Activated CD4-positive, alpha-beta T cell treated with anti-CD3 and anti-CD28 coated beads for 36 hours (primary cell): ENCODE results near the gene FAM20B. TPM values are rescaled to one million over a fixed set of nuclear protein-coding genes. Genes with fewer than 3 reads are reported as not detected.

Source experiments
- ATAC-seq: fragments of 200-7000 bp; cut with Tn5 transposase; one replicate; pipeline ENCODE4 v1.10.0; 2021; ENCODE audit warnings: mild to moderate bottlenecking, moderate library complexity
- CTCF ChIA-PET: fragments of 350-600 bp; sonication (Branson Sonifier 250); formaldehyde crosslinking; loops from one replicate; lab custom pipeline; 2021; ENCODE audit warnings: antibody characterized with exemption; lab: Charles Lee
- POLR2A ChIA-PET: fragments of 350-600 bp; sonication (Branson Sonifier 250); formaldehyde crosslinking; loops from one replicate; lab custom pipeline; 2021; ENCODE audit warnings: antibody characterized with exemption, inconsistent platforms; lab: Charles Lee
- DNase-seq: peaks from one replicate; pipeline ENCODE4 v3.0.0-alpha.2; 2020
- H3K27ac Mint-ChIP-seq: one replicate; pipeline ENCODE4 v1.8.0; 2021; ENCODE audit warnings: mixed read lengths
- H3K27me3 Mint-ChIP-seq: one replicate; pipeline ENCODE4 v1.8.0; 2021; ENCODE audit warnings: mixed read lengths
- H3K36me3 Mint-ChIP-seq: one replicate; pipeline ENCODE4 v1.8.0; 2021; ENCODE audit warnings: low read depth, mixed read lengths
- H3K4me1 Mint-ChIP-seq: one replicate; pipeline ENCODE4 v1.8.0; 2021; ENCODE audit warnings: mixed read lengths
- H3K4me3 Mint-ChIP-seq: one replicate; pipeline ENCODE4 v1.8.0; 2021; ENCODE audit warnings: mild to moderate bottlenecking, moderate library complexity, mixed read lengths
- H3K9me3 Mint-ChIP-seq: one replicate; pipeline ENCODE4 v1.8.0; 2021; ENCODE audit warnings: low read depth, mixed read lengths
- intact Hi-C, 2 experiments: fragments of 100-400 bp; cut with DNase I in 1 of 2; cut with micrococcal nuclease in 1 of 2; formaldehyde crosslinking; loops; one replicate each; pipeline versions ENCODE4 v1.14.2 to v1.15.1; 2022 to 2024; cut with DNase I, micrococcal nuclease
- total RNA-seq, 2 experiments: library from RNA; stranded (reverse); gene quantifications; one replicate each; pipeline ENCODE4 v1.2.3, GENCODE V29; 2021

FAM20B gene
- total RNA-seq, 2 experiments from 2014 or later: 21.7 to 35.8 TPM

DNA sequence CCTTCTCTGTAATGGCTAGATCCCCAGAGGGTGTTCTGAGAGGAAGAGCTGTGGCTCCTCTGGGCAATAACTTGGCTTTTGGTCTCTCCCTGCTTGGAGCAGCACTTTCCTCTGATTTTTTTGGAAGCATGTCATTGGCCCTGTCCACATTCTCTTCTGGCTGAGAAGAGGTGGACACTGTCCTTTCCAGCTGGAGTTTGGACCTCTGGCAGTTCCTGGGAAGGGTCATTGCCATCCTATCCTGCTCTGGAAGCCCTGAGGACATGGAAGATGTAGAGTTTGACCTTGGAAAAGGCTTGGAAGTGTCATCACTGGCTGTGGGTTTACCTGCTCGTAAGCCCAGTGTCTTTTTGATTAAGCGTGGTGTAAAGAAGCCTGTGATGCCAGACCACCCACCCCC lies 83.0 kb downstream of the FAM20B start:
- intact Hi-C loops: no loop called here
- H3K4me1 Mint-ChIP-seq: no peaks in the 10 kb centered on the region
- CTCF ChIA-PET: no interaction called here
- H3K36me3 Mint-ChIP-seq: peaks cover 16% of the 10 kb centered on the region
- no peak overlapping the region for H3K27ac Mint-ChIP-seq
- POLR2A ChIA-PET: no interaction called here
- DNase-seq: no peak
- no peak for ATAC-seq
- no peaks in the 10 kb centered on the region for H3K27me3 Mint-ChIP-seq
- H3K9me3 Mint-ChIP-seq: no peaks in the 10 kb centered on the region
- no peak overlapping the region for H3K4me3 Mint-ChIP-seq

DNA sequence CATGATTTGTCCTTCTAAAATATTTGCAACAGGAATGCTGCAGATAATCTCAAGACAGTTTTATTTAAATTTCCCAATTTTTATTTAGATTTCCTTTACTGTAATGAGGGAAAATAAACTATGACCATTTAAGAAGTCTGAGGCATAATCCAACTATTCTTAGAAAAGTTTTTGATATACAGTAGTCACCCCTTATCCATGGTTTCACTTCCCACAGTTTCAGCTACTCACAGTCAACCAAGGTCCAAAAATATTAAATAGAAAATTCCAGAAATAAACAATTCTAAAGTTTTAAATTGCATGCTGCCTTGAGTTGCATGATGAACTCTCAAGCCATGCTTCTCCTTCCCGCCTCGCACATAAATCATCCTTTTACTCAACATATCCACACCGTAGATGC lies 89.5 kb downstream of the FAM20B start:
- ChIA-PET POLR2A (no interaction called here), CTCF (no interaction called here)
- H3K27ac Mint-ChIP-seq: no peak overlapping the region
- H3K9me3 Mint-ChIP-seq: no peaks in the 10 kb centered on the region
- H3K27me3 Mint-ChIP-seq: no peaks in the 10 kb centered on the region
- no peak overlapping the region for H3K4me3 Mint-ChIP-seq
- ATAC-seq (no peak), DNase-seq (no peak)
- H3K36me3 Mint-ChIP-seq: peaks cover 21% of the 10 kb centered on the region
- intact Hi-C loops: no loop called here
- no peaks in the 10 kb centered on the region for H3K4me1 Mint-ChIP-seq

DNA sequence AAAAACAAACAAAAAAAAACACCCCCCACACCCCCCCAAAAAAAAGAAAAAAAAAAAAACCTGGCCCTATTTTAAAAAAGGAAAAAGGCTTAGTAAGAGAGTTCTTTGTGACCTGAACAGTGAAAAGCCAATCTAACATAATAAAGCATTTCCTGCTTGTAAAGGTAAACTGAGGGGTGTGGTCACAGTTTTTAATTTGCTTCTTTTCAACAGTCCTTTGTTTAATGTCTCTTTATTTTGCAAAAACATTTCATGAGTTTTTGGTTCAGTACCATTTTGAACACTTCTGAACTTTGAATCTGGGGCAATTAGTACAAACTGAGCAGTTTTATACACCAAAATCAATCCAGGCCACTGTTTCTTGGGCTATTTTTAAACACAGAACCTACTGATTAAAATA lies 93.8 kb downstream of the FAM20B start:
- peaks cover 21% of the 10 kb centered on the region for H3K36me3 Mint-ChIP-seq
- no peaks in the 10 kb centered on the region for H3K9me3 Mint-ChIP-seq
- H3K27me3 Mint-ChIP-seq: no peaks in the 10 kb centered on the region
- intact Hi-C loops: no loop called here
- H3K4me1 Mint-ChIP-seq: peaks cover 6% of the 10 kb centered on the region
- no peak overlapping the region for H3K4me3 Mint-ChIP-seq
- ChIA-PET CTCF (interaction anchor here (1.1 to 2.9 kb wide), 5 partner anchors 14 to 250 kb away, joined by 3 to 32 read pairs (median 6); no protein-coding TSS in a partner anchor), POLR2A (no interaction called here)
- ATAC-seq (no peak), DNase-seq (no peak)
- no peak overlapping the region for H3K27ac Mint-ChIP-seq

DNA sequence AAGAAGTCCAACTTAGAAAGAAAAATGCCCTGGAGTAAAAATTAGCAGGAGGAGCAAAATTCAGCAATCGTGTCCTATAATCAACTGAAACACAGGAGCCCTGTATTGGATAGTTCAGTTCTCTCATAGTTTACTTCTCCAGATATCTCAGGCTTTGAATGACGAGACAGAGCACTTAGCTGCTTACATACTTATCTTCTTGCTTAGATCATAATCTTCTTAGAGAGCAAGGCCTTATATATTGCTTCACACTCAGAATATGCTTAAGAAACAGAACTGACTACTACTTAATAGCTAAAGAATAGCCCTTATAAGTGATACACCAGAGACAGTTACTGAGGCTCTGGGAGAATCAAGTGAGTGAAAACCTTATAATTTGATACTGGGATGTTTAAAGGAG lies 95.0 kb downstream of the FAM20B start:
- intact Hi-C loops: loop anchor here (1.0 to 2.0 kb wide), 5 partner anchors 38 to 249 kb away; partner anchors contain the start of gene TOR3A (in 1 of the 2)
- ChIA-PET CTCF (interaction anchor here (0.5 to 2.9 kb wide), 21 partner anchors 10 to 255 kb away, joined by 3 to 32 read pairs (median 4); partner anchors contain the start of genes SOAT1 and TOR3A), POLR2A (no interaction called here)
- Mint-ChIP-seq H3K36me3 (peaks cover 20% of the 10 kb centered on the region), H3K9me3 (no peaks in the 10 kb centered on the region), H3K27ac (no peak overlapping the region), H3K27me3 (no peaks in the 10 kb centered on the region), H3K4me3 (no peak overlapping the region), H3K4me1 (peaks cover 6% of the 10 kb centered on the region)
- no peak for DNase-seq
- no peak for ATAC-seq

DNA sequence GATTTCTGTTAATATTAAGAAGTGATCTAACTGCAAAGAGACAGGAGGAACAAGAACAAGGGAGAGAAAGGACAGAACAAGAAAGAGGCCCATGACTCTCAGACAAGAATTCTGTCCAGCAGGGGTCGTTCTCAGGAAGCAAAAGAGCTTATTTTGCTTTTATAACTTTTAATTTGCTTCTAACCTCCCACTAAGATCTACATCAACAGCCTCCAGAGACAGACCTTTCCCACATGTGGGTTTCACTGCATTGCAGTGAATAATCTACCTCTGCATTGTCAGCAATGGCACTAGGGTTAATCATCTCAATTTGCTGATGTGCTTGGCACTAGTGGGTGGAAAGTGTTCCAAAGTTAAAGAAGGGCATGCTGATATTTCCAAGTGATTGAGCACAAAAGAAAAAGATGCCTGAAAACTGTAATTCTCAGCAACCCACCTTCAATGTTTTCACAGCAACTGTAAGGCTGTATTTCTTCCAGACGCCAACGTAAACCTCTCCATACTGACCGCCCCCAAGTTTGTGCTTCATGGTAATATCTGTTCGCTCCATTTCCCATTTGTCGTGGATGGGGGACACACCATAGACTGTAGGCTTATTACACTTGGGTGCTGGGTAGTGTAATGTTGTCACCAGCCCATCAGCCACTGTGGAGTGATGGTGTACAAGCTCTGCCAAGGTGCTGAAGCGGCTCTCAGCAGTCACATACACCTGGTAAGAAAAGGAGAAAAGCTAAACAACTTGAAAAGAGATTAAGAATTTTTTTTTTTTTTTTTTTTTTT lies 95.7 kb downstream of the FAM20B start:
- POLR2A ChIA-PET: no interaction called here
- peaks cover 6% of the 10 kb centered on the region for H3K4me1 Mint-ChIP-seq
- CTCF ChIA-PET: interaction anchor here (0.6 to 2.9 kb wide), 19 partner anchors 10 to 254 kb away, joined by 3 to 32 read pairs (median 4); partner anchors contain the start of genes SOAT1 and TOR3A
- H3K36me3 Mint-ChIP-seq: peaks cover 18% of the 10 kb centered on the region
- no peaks in the 10 kb centered on the region for H3K27me3 Mint-ChIP-seq
- DNase-seq (peak; percentile 64), ATAC-seq (peak; percentile 69)
- no peaks in the 10 kb centered on the region for H3K9me3 Mint-ChIP-seq
- H3K27ac Mint-ChIP-seq: no peak overlapping the region
- no peak overlapping the region for H3K4me3 Mint-ChIP-seq
- intact Hi-C loops: loop anchor here (1.0 to 2.0 kb wide), 5 partner anchors 39 to 248 kb away; partner anchors contain the start of gene TOR3A (in 1 of the 2)

DNA sequence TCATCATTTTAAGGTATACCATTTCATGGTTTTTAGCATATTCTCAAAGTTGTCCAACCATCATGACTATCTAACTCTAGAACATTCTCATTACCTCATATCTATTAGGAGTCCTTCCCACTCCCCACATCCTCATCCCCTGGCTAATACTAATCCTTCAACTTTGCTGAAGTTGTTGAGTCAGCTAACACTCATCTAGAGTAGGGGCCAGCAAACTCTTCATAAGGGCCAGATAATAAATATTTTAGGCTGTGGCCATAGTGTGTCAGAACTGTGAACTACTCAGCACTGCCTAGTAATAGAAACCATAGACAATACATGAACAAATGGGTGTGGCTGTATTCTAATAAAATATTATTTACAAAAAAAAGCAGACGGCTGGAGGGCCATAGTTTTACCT lies 99.2 kb downstream of the FAM20B start:
- ATAC-seq (no peak), DNase-seq (no peak)
- Mint-ChIP-seq H3K4me1 (peaks cover 32% of the 10 kb centered on the region), H3K4me3 (no peak overlapping the region), H3K36me3 (peaks cover 11% of the 10 kb centered on the region), H3K27ac (no peak overlapping the region), H3K9me3 (no peaks in the 10 kb centered on the region), H3K27me3 (no peaks in the 10 kb centered on the region)
- intact Hi-C loops: loop anchor here (5.0 kb wide), 2 partner anchors 98 to 398 kb away; partner anchors contain the start of genes FAM20B (in 1 of the 2) and RALGPS2 (in 1 of the 2)
- ChIA-PET CTCF (interaction anchor here (1.0 kb wide), 1 partner anchor 68 kb away, joined by 3 read pairs; no protein-coding TSS in a partner anchor), POLR2A (no interaction called here)

Other genes starting within 250 kb of the FAM20B start
- gene ANGPTL1, start 154.8 kb upstream of the FAM20B start, total RNA-seq: not detected
- gene TOR3A, start 56.2 kb downstream of the FAM20B start, total RNA-seq: 10 to 100 TPM; 29.4 TPM
- 1 to 10 TPM; 6.6 to 8.4 TPM for gene ABL2, start 203.8 kb downstream of the FAM20B start, total RNA-seq